HepG2 (cell line): ENCODE data around the gene ACOXL. TPM values are rescaled to one million over a fixed set of nuclear protein-coding genes. Genes with fewer than 3 reads are reported as not detected.

Source experiments
- ATAC-seq: fragments of 200-7000 bp; cut with Tn5 transposase; 3 replicates; pipeline ENCODE4 v1.9.1; 2020; ENCODE audit warnings: mild to moderate bottlenecking, moderate library complexity
- BruUV-seq: library from RNA; stranded (reverse); fragments of 400-500 nt; replicated peaks from 2 replicates; lab custom pipeline; 2021; lab: Mats Ljungman, UMichigan
- CTCF ChIA-PET: fragments of 300-600 bp; formaldehyde crosslinking; extraction: SDS; loops from one replicate; lab custom pipeline; 2021; ENCODE audit warnings: low total read pairs, inconsistent platforms, low intra/inter-chr PET ratio; lab: Yijun Ruan, JAX
- POLR2A ChIA-PET: fragments of 350-600 bp; sonication (Branson Sonifier 250); formaldehyde crosslinking; loops from one replicate; lab custom pipeline; 2020; ENCODE audit warnings: antibody characterized with exemption, inconsistent platforms; lab: Yijun Ruan, JAX
- DNase-seq: peaks from one replicate; pipeline ENCODE4 v3.0.0-alpha.2; 2015; ENCODE audit warnings: low spot score
- FAIRE-seq: peaks from 3 replicates; lab custom pipeline; 2011; peaks lifted over from hg19 to GRCh38; lab: Jason Lieb, UNC
- H2AFZ ChIP-seq: one replicate; pipeline ENCODE4 v1.6.1; 2011; ENCODE audit warnings: low read length, inconsistent platforms
- H3K27ac ChIP-seq: fragments of 300-600 bp; 3 replicates; pipeline ENCODE4 v1.8.0; 2011; ENCODE audit warnings: mixed run types, mild to moderate bottlenecking, mixed read lengths, low read length, inconsistent platforms; ENCODE audit not compliant: insufficient read depth; ENCODE audit errors: extremely low read length
- H3K27me3 ChIP-seq, 2 experiments: fragments of 200-600 bp in 1 of 2; 2 replicates in 1 of 2; 3 replicates in 1 of 2; pipeline versions ENCODE4 v1.6.0 to v1.8.0; 2011; ENCODE audit warnings: low read length in 2 of 2, mild to moderate bottlenecking in 2 of 2, moderate library complexity in 2 of 2, inconsistent platforms in 1 of 2; ENCODE audit not compliant: insufficient read depth in 2 of 2, control insufficient read depth in 1 of 2
- H3K36me3 ChIP-seq, 2 experiments: fragments of 200-600 bp in 1 of 2; replicated peaks in 1 of 2; 2 replicates in 1 of 2; 3 replicates in 1 of 2; pipeline versions ENCODE4 v1.5.1 to v1.8.0; 2011; ENCODE audit warnings: low read length in 2 of 2, inconsistent platforms in 1 of 2; ENCODE audit not compliant: insufficient read depth in 2 of 2, control insufficient read depth in 1 of 2
- H3K4me1 ChIP-seq: 2 replicates; pipeline ENCODE4 v1.5.1; 2012; ENCODE audit warnings: low read length, inconsistent platforms; ENCODE audit not compliant: insufficient read depth
- H3K4me2 ChIP-seq: 2 replicates; pipeline ENCODE4 v1.6.0; 2011; ENCODE audit warnings: low read depth, low read length, inconsistent platforms
- H3K4me3 ChIP-seq, 3 experiments: fragments of 200-600 bp in 1 of 3; sonication (generic), shearing (Covaris generic) in 1 of 3; replicated peaks in 1 of 3; 2 replicates each; pipeline ENCODE4 v1.5.1; 2011 to 2016; ENCODE audit warnings: low read length in 3 of 3, inconsistent platforms in 2 of 3, low read depth in 2 of 3, mild to moderate bottlenecking in 2 of 3, control low read depth in 1 of 3, mixed read lengths in 1 of 3; ENCODE audit not compliant: insufficient read depth in 1 of 3
- H3K79me2 ChIP-seq: one replicate; pipeline ENCODE4 v1.6.1; 2011; ENCODE audit warnings: low read length, inconsistent platforms; ENCODE audit not compliant: insufficient read depth
- H3K9ac ChIP-seq: 2 replicates; pipeline ENCODE4 v1.6.0; 2011; ENCODE audit warnings: mild to moderate bottlenecking, low read depth, low read length, inconsistent platforms; ENCODE audit not compliant: insufficient read depth
- H3K9me3 ChIP-seq: 2 replicates; pipeline ENCODE4 v1.5.1; 2012; ENCODE audit warnings: mild to moderate bottlenecking, low read length
- H4K20me1 ChIP-seq: 2 replicates; pipeline ENCODE4 v1.6.0; 2011; ENCODE audit warnings: inconsistent platforms, mild to moderate bottlenecking, low read length, moderate library complexity; ENCODE audit not compliant: insufficient read depth
- HIC2 ChIP-seq: sonication (generic); formaldehyde crosslinking; IDR thresholded peaks from 2 replicates; pipeline ENCODE4 v1.9.0; 2022; ENCODE audit warnings: low read depth, missing genetic modification reagents
- SIN3B ChIP-seq: fragments of 150-350 bp; IDR thresholded peaks from 2 replicates; pipeline ENCODE4 v1.6.1; 2014; ENCODE audit warnings: low read length
- SNAPC4 ChIP-seq: sonication (generic); formaldehyde crosslinking; IDR thresholded peaks from 2 replicates; pipeline ENCODE4 v1.4.0; 2020; ENCODE audit warnings: mild to moderate bottlenecking, missing genetic modification reagents
- TBX2 ChIP-seq: sonication (generic); formaldehyde crosslinking; IDR thresholded peaks from 2 replicates; pipeline ENCODE4 v1.5.0; 2020; ENCODE audit warnings: missing genetic modification reagents, mild to moderate bottlenecking, borderline replicate concordance
- TFDP2 ChIP-seq: sonication (generic); formaldehyde crosslinking; IDR thresholded peaks from 2 replicates; pipeline ENCODE4 v1.4.0; 2020; ENCODE audit warnings: missing genetic modification reagents
- ZC3H4 ChIP-seq: sonication (generic); formaldehyde crosslinking; IDR thresholded peaks from 2 replicates; pipeline ENCODE4 v1.4.0; 2020; ENCODE audit warnings: missing genetic modification reagents, borderline replicate concordance
- ZNF546 ChIP-seq: sonication (generic); formaldehyde crosslinking; conservative IDR thresholded peaks from 2 replicates; pipeline ENCODE4 v1.8.1; 2023; ENCODE audit warnings: mild to moderate bottlenecking, missing genetic modification reagents
- ZNF577 ChIP-seq: sonication (generic); formaldehyde crosslinking; IDR thresholded peaks from 2 replicates; pipeline ENCODE4 v1.4.0; 2020; ENCODE audit warnings: mild to moderate bottlenecking, low read depth, missing genetic modification reagents, borderline replicate concordance
- ZNF678 ChIP-seq: sonication (generic); formaldehyde crosslinking; IDR thresholded peaks from 2 replicates; pipeline ENCODE4 v1.4.0; 2020; ENCODE audit warnings: mild to moderate bottlenecking, missing genetic modification reagents
- ZSCAN12 ChIP-seq: sonication (generic); formaldehyde crosslinking; IDR thresholded peaks from 2 replicates; pipeline ENCODE4 v1.9.0; 2021; ENCODE audit warnings: mild to moderate bottlenecking, missing genetic modification reagents
- ZSCAN30 ChIP-seq: sonication (generic); formaldehyde crosslinking; IDR thresholded peaks from 2 replicates; pipeline ENCODE4 v1.5.0; 2020; ENCODE audit warnings: mild to moderate bottlenecking, missing genetic modification reagents
- WGBS: methylation state at CpG from one replicate; pipeline ENCODE4 v1.1.6; 2017; ENCODE audit warnings: low lambda C conversion rate; 5-methylcytosine and 5-hydroxymethylcytosine counted together
- in situ Hi-C: cut with HindIII; loops from 2 replicates; pipeline ENCODE4 v1.10.0; 2017; ENCODE audit warnings: low pct_unique_long_range_greater_than_20kb; ENCODE audit not compliant: extremely low pct_ligation_motif_present
- intact Hi-C: fragments of 100-400 bp; cut with micrococcal nuclease; formaldehyde crosslinking; loops from one replicate; pipeline ENCODE4 v1.10.0; 2022; ENCODE audit not compliant: unreplicated experiment
- polyA plus RNA-seq, 8 experiments: library from polyadenylated mRNA; depleted of rRNA in 3 of 8; stranded (reverse) in 7 of 8; unstranded in 1 of 8; fragments of >200 nt; fragmentation: Illumina TruSeq in 4 of 8; extraction: Trizol in 4 of 8; gene quantifications; 2 replicates each; pipeline versions ENCODE4 v1.2.1 to v1.2.3, GENCODE V29; 2011 to 2016; ENCODE audit warnings: low read depth in 4 of 8, missing spikeins in 1 of 8, mixed read lengths in 1 of 8; ENCODE audit not compliant: insufficient read depth in 1 of 8
- total RNA-seq, 5 experiments: library from RNA; depleted of rRNA; stranded (reverse); fragments of >200 nt; fragmentation: Illumina TruSeq; extraction: Trizol; gene quantifications; 2 replicates each; pipeline ENCODE4 v1.2.3, GENCODE V29; 2016; ENCODE audit warnings: low read depth in 1 of 5
- TF ChIP-seq, protein P1 (sequence below): sonication (generic); formaldehyde crosslinking; conservative IDR thresholded peaks from 2 replicates; pipeline ENCODE4 v1.8.1; 2023; ENCODE audit warnings: missing genetic modification reagents
- TF ChIP-seq, protein P2 (sequence below): sonication (generic); formaldehyde crosslinking; IDR thresholded peaks from 2 replicates; pipeline ENCODE4 v1.4.0; 2020; ENCODE audit warnings: mild to moderate bottlenecking, missing genetic modification reagents

The ACOXL gene
- total and polyA plus RNA-seq, 2 of the 13 experiments (the other 11 are each of a cell fraction or from before 2014, with no cell fraction given): not detected

GRCh38 chr2:111138839-111139238 lies 406.5 kb downstream of the ACOXL start:
- Histone ChIP-seq H3K4me3 (no peak overlapping the region), H3K27me3 (no peaks in the 10 kb centered on the region), H3K4me1 (peaks cover 27% of the 10 kb centered on the region), H3K79me2 (peaks cover 67% of the 10 kb centered on the region), H2AFZ (no peak overlapping the region), H4K20me1 (peaks cover 5% of the 10 kb centered on the region; the same call in 1 of the 2 replicates), H3K9me3 (no peaks in the 10 kb centered on the region), H3K4me2 (no peak overlapping the region), H3K36me3 (peaks cover 13 to 62% of the 10 kb centered on the region in 2 experiments), H3K27ac (no peak overlapping the region), H3K9ac (no peak overlapping the region)
- intact Hi-C loops (no loop called here), in situ Hi-C loops (no loop called here)
- no peak for ATAC-seq
- BruUV-seq: no TSS peak
- no peak for FAIRE-seq
- WGBS: 97% methylated on average over 5 of the region's 5 CpGs
- POLR2A ChIA-PET: no interaction called here
- no peak for DNase-seq
- CTCF ChIA-PET: no interaction called here
- TF ChIP-seq ZSCAN12: no peak
- TF ChIP-seq ZNF546 (CRISPR knock-in tag): no peak
- TF ChIP-seq TBX2 (CRISPR knock-in tag): no peak
- no peak for TF ChIP-seq ZNF678
- no peak for TF ChIP-seq ZNF577 (CRISPR knock-in tag)
- no peak for TF ChIP-seq HIC2 (CRISPR knock-in tag)
- TF ChIP-seq TFDP2 (CRISPR knock-in tag): no peak
- TF ChIP-seq, protein P1, sequence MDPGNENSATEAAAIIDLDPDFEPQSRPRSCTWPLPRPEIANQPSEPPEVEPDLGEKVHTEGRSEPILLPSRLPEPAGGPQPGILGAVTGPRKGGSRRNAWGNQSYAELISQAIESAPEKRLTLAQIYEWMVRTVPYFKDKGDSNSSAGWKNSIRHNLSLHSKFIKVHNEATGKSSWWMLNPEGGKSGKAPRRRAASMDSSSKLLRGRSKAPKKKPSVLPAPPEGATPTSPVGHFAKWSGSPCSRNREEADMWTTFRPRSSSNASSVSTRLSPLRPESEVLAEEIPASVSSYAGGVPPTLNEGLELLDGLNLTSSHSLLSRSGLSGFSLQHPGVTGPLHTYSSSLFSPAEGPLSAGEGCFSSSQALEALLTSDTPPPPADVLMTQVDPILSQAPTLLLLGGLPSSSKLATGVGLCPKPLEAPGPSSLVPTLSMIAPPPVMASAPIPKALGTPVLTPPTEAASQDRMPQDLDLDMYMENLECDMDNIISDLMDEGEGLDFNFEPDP (CRISPR knock-in tag): no peak
- TF ChIP-seq, protein P2, sequence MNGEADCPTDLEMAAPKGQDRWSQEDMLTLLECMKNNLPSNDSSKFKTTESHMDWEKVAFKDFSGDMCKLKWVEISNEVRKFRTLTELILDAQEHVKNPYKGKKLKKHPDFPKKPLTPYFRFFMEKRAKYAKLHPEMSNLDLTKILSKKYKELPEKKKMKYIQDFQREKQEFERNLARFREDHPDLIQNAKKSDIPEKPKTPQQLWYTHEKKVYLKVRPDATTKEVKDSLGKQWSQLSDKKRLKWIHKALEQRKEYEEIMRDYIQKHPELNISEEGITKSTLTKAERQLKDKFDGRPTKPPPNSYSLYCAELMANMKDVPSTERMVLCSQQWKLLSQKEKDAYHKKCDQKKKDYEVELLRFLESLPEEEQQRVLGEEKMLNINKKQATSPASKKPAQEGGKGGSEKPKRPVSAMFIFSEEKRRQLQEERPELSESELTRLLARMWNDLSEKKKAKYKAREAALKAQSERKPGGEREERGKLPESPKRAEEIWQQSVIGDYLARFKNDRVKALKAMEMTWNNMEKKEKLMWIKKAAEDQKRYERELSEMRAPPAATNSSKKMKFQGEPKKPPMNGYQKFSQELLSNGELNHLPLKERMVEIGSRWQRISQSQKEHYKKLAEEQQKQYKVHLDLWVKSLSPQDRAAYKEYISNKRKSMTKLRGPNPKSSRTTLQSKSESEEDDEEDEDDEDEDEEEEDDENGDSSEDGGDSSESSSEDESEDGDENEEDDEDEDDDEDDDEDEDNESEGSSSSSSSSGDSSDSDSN (CRISPR knock-in tag): no peak
- TF ChIP-seq SNAPC4 (CRISPR knock-in tag): no peak
- no peak for TF ChIP-seq ZSCAN30 (CRISPR knock-in tag)
- TF ChIP-seq ZC3H4 (CRISPR knock-in tag): no peak
- TF ChIP-seq SIN3B: no peak
